ENCODE data around the gene PTPN1. TPM values are rescaled to one million over a fixed set of nuclear protein-coding genes. Genes with fewer than 3 reads are reported as not detected.

The PTPN1 gene
- total and polyA plus RNA-seq, 2 of the 13 experiments (the other 11 are each of a cell fraction or from before 2014, with no cell fraction given) = 17.7 to 37.2 TPM

DNA sequence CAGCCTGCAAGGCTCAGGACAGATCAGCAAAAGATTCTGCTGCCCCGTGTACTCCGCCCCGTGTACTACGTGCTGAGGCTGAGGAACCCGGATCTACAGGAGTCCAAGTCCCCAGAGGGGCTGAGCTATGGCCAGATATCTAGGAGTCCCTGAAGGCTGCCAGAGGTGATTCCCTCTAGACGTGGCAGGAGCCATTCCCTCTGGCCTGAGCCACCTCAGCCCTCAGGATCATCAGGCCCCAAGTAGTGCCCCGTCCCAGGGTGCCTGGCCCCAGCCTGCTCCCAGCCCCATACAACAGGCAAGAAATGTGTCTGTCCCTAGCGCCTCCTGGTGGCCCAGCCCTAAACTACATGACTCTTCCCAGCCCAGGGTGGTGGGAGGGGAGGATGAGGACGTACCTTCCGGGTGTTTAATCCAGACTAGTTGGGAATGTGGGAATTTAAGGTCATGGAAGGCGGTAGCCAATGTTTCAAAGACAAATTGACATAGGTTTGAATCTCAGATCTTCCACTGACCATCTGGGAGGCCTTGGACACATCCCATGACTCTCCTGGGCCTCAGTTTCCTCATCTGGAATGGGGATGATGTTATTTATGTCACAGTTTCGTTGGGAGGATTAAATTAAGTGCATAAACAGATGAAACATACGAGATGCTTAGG lies 49.4 kb upstream of the PTPN1 start (continued):
- TF ChIP-seq MYPOP (CRISPR knock-in tag; IDR thresholded peaks at IDR 0.05) = peak; percentile 83
- TF ChIP-seq, protein P1, sequence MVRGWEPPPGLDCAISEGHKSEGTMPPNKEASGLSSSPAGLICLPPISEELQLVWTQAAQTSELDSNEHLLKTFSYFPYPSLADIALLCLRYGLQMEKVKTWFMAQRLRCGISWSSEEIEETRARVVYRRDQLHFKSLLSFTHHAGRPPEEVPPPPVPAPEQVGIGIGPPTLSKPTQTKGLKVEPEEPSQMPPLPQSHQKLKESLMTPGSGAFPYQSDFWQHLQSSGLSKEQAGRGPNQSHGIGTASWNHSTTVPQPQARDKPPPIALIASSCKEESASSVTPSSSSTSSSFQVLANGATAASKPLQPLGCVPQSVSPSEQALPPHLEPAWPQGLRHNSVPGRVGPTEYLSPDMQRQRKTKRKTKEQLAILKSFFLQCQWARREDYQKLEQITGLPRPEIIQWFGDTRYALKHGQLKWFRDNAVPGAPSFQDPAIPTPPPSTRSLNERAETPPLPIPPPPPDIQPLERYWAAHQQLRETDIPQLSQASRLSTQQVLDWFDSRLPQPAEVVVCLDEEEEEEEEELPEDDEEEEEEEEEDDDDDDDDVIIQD (CRISPR knock-in tag; IDR thresholded peaks at IDR 0.05; ENCODE audit: low read depth) = peak; percentile 75
- TF ChIP-seq RNF219 (CRISPR knock-in tag; IDR thresholded peaks at IDR 0.05) = no peak
- no peak for TF ChIP-seq EEA1 (CRISPR knock-in tag; IDR thresholded peaks at IDR 0.05; ENCODE audit: borderline replicate concordance)
- TF ChIP-seq ZNF34 (CRISPR knock-in tag; IDR thresholded peaks at IDR 0.05; ENCODE audit: borderline replicate concordance) = peak; percentile 89
- TF ChIP-seq CENPT (CRISPR knock-in tag; IDR thresholded peaks at IDR 0.05; ENCODE audit: low read depth) = no peak
- TF ChIP-seq SMAD1 (CRISPR knock-in tag; IDR thresholded peaks at IDR 0.05; ENCODE audit: borderline replicate concordance, low read depth) = no peak
- no peak for TF ChIP-seq HNF1A (IDR thresholded peaks at IDR 0.05; ENCODE audit: low read depth)
- peak; percentile 64; the same call in 1 of the 2 replicates for TF ChIP-seq HNF1A (CRISPR knock-in tag; IDR thresholded peaks at IDR 0.05; ENCODE audit: borderline replicate concordance)
- TF ChIP-seq SNRNP70 (IDR thresholded peaks at IDR 0.05; ENCODE audit: low read depth, low read length) = no peak
- peak; percentile 91 for TF ChIP-seq ZGPAT (CRISPR knock-in tag; IDR thresholded peaks at IDR 0.05)
- TF ChIP-seq TRAFD1 (CRISPR knock-in tag; IDR thresholded peaks at IDR 0.05; ENCODE audit: borderline replicate concordance) = peak; percentile 87; the same call in 1 of the 2 replicates
- TF ChIP-seq CBX5 (CRISPR knock-in tag; IDR thresholded peaks at IDR 0.05; ENCODE audit: borderline replicate concordance) = peak; percentile 97
- TF ChIP-seq REPIN1 (CRISPR knock-in tag; IDR thresholded peaks at IDR 0.05; ENCODE audit: borderline replicate concordance, low read depth) = peak; percentile 92; the same call in 1 of the 2 replicates
- TF ChIP-seq TGIF2 (CRISPR knock-in tag; IDR thresholded peaks at IDR 0.05) = peak; percentile 62; the same call in 1 of the 2 replicates
